PFSK-1 (cell line): Measurements from ENCODE around the gene KCNE1.

Experiments
- FOXP2 ChIP-seq: optimal IDR thresholded peaks from 2 replicates; pipeline ENCODE3; 2011; ENCODE audit warnings: borderline replicate concordance, control low read depth, inconsistent platforms; ENCODE audit not compliant: insufficient read depth; ENCODE audit errors: extremely low read length, extremely low read depth
- POLR2AphosphoS5 ChIP-seq: IDR thresholded peaks from 2 replicates; pipeline ENCODE4 v1.6.1; 2012; ENCODE audit warnings: low read depth, mild to moderate bottlenecking, control low read depth, low read length, moderate library complexity
- SIN3A ChIP-seq: IDR thresholded peaks from 2 replicates; pipeline ENCODE4 v1.6.1; 2012; ENCODE audit warnings: mild to moderate bottlenecking, low read length, moderate library complexity, borderline replicate concordance; ENCODE audit not compliant: insufficient read depth
- TAF1 ChIP-seq: IDR thresholded peaks from 2 replicates; pipeline ENCODE4 v1.6.1; 2012; ENCODE audit warnings: low read length, control low read depth, borderline replicate concordance; ENCODE audit not compliant: insufficient read depth
- TF ChIP-seq, protein P1 (sequence below), 2 experiments: IDR thresholded peaks; 2 replicates each; pipeline versions ENCODE4 v1.6.1 to v1.8.0; 2011 to 2012; ENCODE audit warnings: low read depth in 2 of 2, low read length in 2 of 2, control low read depth in 1 of 2, inconsistent platforms in 1 of 2, mild to moderate bottlenecking in 1 of 2, moderate library complexity in 1 of 2; ENCODE audit not compliant: insufficient read depth in 1 of 2

Gene KCNE1

DNA sequence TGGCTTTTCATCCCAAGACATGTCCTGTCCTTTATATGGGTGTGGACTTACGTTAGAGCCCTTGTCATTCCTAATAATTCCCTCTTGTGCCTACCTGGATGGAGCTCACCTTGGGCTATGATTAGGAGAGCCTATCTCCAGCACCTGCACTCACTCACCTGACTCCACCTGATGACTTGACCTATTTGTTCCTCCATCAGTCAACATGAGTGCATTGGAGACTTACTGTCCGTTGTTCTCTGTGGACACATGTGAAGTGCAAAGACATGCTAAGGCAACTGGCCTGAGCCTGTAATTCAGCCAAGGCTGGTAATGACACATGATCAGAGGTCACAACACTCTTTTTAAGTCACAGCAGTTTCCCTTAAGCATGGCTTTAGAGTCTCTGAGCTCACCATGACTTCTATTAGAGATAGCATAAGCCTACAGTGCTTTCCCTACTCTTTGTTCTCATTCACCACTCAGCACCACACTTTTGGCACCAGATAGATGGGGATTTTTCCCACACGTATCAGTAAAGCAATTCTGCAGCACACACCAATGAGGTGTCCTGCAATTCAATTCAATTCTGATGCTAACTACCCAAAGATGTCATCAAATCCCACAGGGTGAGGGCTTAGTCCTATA, 9.4 kb downstream of the KCNE1 start:
- TF ChIP-seq TAF1 (no peak), FOXP2 (no peak), POLR2AphosphoS5 (no peak), SIN3A (no peak)
- TF ChIP-seq, protein P1, sequence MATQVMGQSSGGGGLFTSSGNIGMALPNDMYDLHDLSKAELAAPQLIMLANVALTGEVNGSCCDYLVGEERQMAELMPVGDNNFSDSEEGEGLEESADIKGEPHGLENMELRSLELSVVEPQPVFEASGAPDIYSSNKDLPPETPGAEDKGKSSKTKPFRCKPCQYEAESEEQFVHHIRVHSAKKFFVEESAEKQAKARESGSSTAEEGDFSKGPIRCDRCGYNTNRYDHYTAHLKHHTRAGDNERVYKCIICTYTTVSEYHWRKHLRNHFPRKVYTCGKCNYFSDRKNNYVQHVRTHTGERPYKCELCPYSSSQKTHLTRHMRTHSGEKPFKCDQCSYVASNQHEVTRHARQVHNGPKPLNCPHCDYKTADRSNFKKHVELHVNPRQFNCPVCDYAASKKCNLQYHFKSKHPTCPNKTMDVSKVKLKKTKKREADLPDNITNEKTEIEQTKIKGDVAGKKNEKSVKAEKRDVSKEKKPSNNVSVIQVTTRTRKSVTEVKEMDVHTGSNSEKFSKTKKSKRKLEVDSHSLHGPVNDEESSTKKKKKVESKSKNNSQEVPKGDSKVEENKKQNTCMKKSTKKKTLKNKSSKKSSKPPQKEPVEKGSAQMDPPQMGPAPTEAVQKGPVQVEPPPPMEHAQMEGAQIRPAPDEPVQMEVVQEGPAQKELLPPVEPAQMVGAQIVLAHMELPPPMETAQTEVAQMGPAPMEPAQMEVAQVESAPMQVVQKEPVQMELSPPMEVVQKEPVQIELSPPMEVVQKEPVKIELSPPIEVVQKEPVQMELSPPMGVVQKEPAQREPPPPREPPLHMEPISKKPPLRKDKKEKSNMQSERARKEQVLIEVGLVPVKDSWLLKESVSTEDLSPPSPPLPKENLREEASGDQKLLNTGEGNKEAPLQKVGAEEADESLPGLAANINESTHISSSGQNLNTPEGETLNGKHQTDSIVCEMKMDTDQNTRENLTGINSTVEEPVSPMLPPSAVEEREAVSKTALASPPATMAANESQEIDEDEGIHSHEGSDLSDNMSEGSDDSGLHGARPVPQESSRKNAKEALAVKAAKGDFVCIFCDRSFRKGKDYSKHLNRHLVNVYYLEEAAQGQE (IDR thresholded peaks at IDR 0.05; ENCODE audit: insufficient read depth in 1 of 2, low read depth in 2 of 2, low read length in 2 of 2) = no peak

DNA sequence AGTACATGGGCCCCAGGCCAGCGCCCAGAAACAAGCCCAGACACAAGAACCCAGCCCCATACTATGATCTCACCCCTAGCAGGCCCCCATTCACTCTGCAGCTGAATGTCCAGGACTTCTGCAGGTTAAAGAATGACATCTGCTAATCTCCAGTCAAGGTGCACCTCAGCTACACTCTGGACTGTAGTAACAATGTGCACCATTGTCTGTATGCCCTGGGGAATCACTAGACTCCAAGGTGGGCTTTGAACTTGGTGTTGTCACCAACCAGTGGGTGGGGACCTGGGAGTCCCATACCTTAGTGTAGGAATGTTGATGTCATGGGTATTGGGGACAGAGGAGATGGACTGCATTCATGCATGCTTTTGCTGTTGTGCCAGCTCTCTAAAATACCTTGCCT, 10.3 kb downstream of the KCNE1 start:
- no peak for TF ChIP-seq SIN3A
- TF ChIP-seq POLR2AphosphoS5 = no peak
- no peak for TF ChIP-seq FOXP2
- no peak for TF ChIP-seq TAF1
- TF ChIP-seq, protein P1 (IDR thresholded peaks at IDR 0.05; ENCODE audit: insufficient read depth in 1 of 2, low read depth in 2 of 2, low read length in 2 of 2) = no peak

DNA sequence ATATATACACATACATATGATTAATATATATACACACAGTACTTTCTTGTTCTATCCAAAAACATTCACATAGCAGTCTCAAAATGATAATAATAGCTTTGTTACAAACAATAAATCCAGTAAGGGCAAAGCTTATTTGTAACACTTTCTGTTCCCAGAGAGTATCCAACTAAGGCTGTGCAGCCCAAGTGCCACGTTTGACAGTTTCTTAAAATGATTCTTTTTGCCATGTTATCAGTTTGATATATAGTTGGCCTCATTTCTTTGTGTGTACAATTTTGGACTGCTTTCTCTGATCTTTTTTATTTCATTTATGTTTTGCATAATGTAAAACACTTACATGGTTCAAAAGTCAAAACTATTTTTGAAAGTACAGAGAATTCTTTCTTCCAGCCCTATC, 11.8 kb downstream of the KCNE1 start:
- TF ChIP-seq FOXP2 = no peak
- no peak for TF ChIP-seq SIN3A
- TF ChIP-seq TAF1 = no peak
- TF ChIP-seq POLR2AphosphoS5 = no peak
- TF ChIP-seq, protein P1 (IDR thresholded peaks at IDR 0.05; ENCODE audit: insufficient read depth in 1 of 2, low read depth in 2 of 2, low read length in 2 of 2) = no peak

DNA sequence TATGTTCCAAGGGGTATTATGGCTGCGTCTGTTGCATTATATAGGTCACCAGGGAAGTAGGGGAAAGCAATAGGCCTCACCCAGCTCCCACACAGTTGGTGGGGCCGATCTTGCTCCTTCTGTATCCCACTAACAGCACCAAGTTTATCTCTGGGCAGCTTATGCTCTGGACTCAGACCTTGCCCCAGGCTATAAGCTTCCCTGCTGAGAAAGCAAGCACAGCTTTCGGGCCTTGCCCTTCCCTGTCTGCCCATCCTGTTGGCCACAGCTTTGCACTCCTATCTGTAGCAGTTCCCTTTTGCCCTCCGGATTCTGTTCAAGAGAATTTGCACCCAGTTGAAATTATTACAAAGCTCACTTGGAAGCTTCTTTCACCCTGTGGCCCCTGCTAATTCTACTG, 12.9 kb downstream of the KCNE1 start:
- TF ChIP-seq TAF1 = no peak
- TF ChIP-seq FOXP2 = no peak
- TF ChIP-seq, protein P1 (IDR thresholded peaks at IDR 0.05; ENCODE audit: insufficient read depth in 1 of 2, low read depth in 2 of 2, low read length in 2 of 2) = no peak
- TF ChIP-seq SIN3A = no peak
- no peak for TF ChIP-seq POLR2AphosphoS5

DNA sequence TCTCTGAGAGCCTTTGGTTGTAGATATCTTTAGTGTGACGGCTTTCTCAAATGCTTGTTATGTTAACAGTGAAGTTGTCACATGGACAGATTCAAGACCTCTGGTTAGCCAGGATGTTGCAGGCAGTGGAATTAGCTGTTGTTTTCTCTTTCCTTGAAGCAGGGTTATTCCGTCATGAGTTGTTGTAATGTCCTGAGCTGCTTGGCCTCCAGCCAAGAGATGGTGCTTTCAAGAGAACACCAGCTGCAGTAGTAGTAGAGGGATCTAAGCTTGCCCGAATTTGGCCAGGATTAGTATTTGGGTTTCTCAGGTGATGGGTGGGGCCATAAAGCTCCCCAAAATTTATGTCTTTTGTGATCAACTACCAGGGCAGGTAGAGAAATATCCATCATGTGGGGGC, 13.4 kb downstream of the KCNE1 start:
- TF ChIP-seq, protein P1 (IDR thresholded peaks at IDR 0.05; ENCODE audit: insufficient read depth in 1 of 2, low read depth in 2 of 2, low read length in 2 of 2) = no peak
- TF ChIP-seq POLR2AphosphoS5 (no peak), FOXP2 (no peak), TAF1 (no peak), SIN3A (no peak)
